ENCODE data around the gene CHRD. TPM values are rescaled to one million over a fixed set of nuclear protein-coding genes. Genes with fewer than 3 reads are reported as not detected.

CHRD gene
- total RNA-seq, 2 experiments from 2014 or later, result not detected

Other genes with a start within 250 kb of the CHRD start
- gene EIF2B5, start 244.7 kb upstream of the CHRD start, total RNA-seq, result 10 to 100 TPM; 55.1 to 55.4 TPM
- gene DVL3, start 224.7 kb upstream of the CHRD start, total RNA-seq, result 10 to 100 TPM; 31.2 to 32.6 TPM
- 100 to 1,000 TPM; 228 to 231 TPM for gene AP2M1, start 205.2 kb upstream of the CHRD start, total RNA-seq
- 10 to 100 TPM; 56.6 to 57.8 TPM for gene ABCF3, start 193.9 kb upstream of the CHRD start, total RNA-seq
- not detected for gene VWA5B2, start 150.5 kb upstream of the CHRD start, total RNA-seq
- 10 to 100 TPM; 38.1 to 43.8 TPM for gene ALG3, start 131.1 kb upstream of the CHRD start, total RNA-seq
- gene EEF1AKMT4, start 130.4 kb upstream of the CHRD start, total RNA-seq, result 1 to 10 TPM; 4.5 to 4.7 TPM
- not detected for gene CAMK2N2, start 118.5 kb upstream of the CHRD start, total RNA-seq
- not detected for gene ECE2, start 104.0 kb upstream of the CHRD start, total RNA-seq
- 100 to 1,000 TPM; 207 to 209 TPM for gene PSMD2, start 80.8 kb upstream of the CHRD start, total RNA-seq
- gene EIF4G1, start 65.4 kb upstream of the CHRD start, total RNA-seq, result 100 to 1,000 TPM; 339 to 348 TPM
- 1 to 10 TPM; 3.1 to 3.2 TPM for gene FAM131A, start 42.5 kb upstream of the CHRD start, total RNA-seq
- gene CLCN2, start 18.4 kb upstream of the CHRD start, total RNA-seq, result 1 to 10 TPM; 4.7 to 4.8 TPM
- gene POLR2H, start 18.3 kb upstream of the CHRD start, total RNA-seq, result 100 to 1,000 TPM; 101 to 103 TPM
- not detected for gene THPO, start 1.8 kb upstream of the CHRD start, total RNA-seq
- under 1 TPM; 0.11 to 0.13 TPM for gene EPHB3, start 181.7 kb downstream of the CHRD start, total RNA-seq

Data from activated CD8-positive, alpha-beta T cell treated with anti-CD3 and anti-CD28 coated beads, Interleukin-2, amount 10 ng/mL, durations not matched to agents 7 days and 5 days (primary cell).